SK-N-DZ (cell line): ENCODE measurements around the gene RIC1.
A peak's percentile ranks its signal among the peaks of the same experiment; 100 is the strongest.
"Not testable (repeated sequence)": the region's sequence is repeated elsewhere in the genome, so short reads cannot be mapped to it uniquely, and the experiment has no call there.

Experiments
- DNase-seq: peaks from one replicate; pipeline ENCODE4 v3.0.0-alpha.2; 2015; ENCODE audit warnings: low spot score

RIC1 gene

DNA sequence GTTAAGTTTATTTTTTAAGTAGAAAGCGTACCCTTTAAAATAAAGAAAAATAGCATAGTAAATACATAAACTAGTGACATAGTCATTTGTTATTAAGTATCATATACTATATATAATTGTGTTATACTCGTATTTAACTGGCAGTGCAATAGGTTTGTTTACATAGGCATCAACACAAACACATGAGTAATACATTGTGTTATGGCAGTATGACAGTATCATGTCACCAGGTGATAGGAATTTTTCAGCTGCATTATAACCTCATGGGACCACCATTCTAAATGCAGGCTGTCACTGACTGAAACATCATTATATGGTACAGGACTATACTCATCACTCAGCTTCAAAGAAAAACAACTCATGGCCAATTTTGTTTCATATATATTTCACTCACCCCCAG lies 8.4 kb upstream of the RIC1 start:
- no peak for DNase-seq

GRCh38 chr9:5621327-5621726 lies 7.6 kb upstream of the RIC1 start:
- no peak for DNase-seq

- no peak for DNase-seq
Observed at GRCh38 chr9:5622016-5622415, 6.9 kb upstream of the RIC1 start.

GRCh38 chr9:5624655-5625054 lies 4.3 kb upstream of the RIC1 start:
- no peak for DNase-seq

DNA sequence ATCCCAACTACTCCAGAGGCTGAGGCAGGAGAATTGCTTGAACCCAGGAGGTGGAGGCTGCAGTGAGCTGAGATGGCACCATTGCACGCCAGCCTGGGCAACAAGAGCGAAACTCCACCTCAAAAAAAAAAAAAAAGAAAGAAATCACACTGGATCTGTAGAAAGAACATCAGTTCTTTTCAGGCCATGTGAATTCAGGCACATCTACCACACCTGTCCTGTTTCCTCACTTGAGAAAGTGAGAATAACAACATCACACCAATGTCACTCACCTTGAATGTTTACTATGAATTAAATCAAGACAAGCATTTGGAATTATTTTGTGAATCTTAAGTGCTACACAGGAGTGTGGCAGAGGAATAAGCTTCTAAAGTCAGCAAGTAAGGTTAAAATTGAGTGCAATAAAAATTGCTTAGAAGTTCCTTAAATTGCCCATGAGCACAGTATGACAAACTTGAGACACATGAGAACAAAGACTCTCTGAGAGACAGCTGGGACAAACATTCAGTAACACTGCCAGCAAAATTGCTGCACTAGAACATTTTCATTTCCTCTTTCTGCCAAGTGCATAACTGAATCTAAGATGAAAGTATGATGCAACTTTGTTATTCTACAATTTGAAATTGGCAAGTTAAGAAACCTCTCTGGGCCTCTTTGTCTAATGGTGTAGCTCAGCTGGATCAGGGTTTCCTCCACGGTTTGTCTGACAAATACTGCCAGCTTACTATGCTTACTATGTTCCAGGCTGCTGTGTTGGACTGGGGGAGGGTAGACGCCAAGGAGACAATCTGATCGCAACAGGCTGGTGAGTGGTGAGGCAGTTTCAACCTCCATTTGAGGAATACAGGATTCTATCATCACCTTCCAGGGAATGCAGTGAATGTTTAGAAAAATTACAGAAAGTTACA lies 1.9 kb upstream of the RIC1 start:
- DNase-seq, result no peak

DNA sequence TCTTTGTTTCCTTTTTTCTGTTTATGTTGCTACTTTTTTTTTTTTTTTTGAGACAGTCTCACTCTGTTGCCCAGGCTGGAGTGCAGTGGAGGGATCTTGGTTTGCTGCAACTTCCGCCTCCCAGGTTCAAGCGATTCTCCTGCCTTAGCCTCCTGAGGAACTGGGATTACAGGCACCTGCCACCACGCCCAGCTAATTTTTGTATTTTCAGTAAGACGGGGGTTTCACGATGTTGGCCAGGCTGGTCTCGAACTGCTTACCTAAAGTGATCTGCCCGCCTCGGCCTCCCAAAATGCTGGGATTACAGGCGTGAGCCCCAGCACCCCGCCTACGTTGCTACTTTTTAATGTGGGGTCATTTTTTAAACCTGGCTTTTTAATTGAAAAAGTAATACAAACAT lies 1.2 kb upstream of the RIC1 start:
- not testable (repeated sequence) for DNase-seq

DNA sequence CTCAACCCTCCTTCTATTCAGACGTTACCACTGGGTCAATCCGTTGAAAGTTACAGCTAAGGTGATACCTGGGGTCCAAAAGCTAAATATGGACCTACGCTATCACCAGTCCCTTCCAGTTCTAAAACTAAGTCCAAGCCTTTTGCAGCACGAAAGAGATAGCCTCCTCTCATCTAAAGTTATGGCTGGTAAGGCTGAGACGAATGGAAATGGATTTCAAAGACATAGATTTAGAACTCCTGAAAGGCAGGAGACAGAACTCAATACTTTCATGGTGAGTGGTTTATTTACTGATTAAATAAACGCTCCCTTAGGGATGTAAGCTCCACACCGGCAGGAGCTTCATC lies 751 bp upstream of the RIC1 start:
- peak; percentile 0 for DNase-seq

DNA sequence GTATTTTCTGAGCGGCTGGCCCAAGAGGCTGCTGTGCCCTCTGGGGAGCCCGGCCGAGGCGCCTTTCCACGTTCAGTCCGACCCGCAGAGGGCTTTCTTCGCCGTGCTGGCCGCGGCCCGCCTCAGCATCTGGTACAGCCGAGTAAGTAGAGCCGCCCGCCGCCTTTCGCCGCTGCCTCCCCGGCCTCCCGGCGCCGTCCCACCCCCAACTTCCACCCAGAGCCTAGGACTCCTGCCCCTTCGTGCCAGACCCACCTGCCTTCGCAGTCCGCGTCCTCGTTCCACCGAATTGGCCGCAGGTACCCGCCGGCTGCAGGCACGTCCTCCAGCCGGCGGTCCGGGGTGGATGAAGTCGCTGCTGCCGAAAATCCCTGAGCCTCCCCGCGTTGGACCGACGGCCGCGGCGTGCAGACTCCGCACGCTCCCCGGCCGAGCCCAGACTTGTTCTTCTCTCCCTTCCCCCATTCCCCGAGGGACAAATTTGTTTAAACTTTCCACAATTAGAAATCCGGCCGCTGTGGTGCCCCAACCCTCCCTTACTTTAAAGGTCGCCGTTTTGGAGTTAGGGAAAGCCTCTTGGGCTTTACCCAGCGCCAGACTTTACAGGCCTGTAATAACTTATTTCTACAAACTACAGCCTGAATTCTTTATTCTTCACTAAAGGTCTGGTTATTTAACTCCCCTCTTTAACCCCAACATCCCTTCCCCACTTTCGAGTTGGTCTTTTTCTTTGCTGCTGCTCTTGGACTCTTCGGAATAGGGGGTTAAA lies 589 bp downstream of the RIC1 start:
- peak; percentile 6 for DNase-seq

- peak; percentile 0 for DNase-seq
Observed at GRCh38 chr9:5630081-5630507, 1.2 kb downstream of the RIC1 start.

GRCh38 chr9:5631026-5631425 lies 2.1 kb downstream of the RIC1 start:
- DNase-seq, result no peak

- DNase-seq, result no peak
Observed at GRCh38 chr9:5632540-5632939, 3.6 kb downstream of the RIC1 start.

DNA sequence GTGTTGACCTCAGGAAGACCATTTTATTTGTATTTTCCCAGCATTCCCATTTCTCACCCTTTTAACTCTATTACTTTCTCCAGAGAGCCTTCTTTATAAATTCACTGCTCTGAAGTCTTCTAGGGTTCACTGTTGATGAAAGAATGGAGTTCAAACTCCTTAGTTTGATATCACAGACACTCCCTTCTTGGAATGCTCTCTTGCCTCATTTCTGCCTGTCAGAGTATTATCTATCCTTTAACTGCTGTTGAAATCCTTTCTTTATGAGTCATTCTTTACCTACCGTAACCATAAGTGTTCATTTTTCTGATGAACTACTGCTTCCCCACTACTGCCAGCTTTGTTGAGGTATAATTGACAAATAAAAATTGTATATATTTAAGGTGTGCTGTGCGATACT lies 4.3 kb downstream of the RIC1 start:
- DNase-seq, result no peak

GRCh38 chr9:5635390-5635789 lies 6.5 kb downstream of the RIC1 start:
- no peak for DNase-seq

GRCh38 chr9:5639816-5640215 lies 10.9 kb downstream of the RIC1 start:
- no peak for DNase-seq

GRCh38 chr9:5642170-5642569 lies 13.3 kb downstream of the RIC1 start:
- DNase-seq, result no peak

DNA sequence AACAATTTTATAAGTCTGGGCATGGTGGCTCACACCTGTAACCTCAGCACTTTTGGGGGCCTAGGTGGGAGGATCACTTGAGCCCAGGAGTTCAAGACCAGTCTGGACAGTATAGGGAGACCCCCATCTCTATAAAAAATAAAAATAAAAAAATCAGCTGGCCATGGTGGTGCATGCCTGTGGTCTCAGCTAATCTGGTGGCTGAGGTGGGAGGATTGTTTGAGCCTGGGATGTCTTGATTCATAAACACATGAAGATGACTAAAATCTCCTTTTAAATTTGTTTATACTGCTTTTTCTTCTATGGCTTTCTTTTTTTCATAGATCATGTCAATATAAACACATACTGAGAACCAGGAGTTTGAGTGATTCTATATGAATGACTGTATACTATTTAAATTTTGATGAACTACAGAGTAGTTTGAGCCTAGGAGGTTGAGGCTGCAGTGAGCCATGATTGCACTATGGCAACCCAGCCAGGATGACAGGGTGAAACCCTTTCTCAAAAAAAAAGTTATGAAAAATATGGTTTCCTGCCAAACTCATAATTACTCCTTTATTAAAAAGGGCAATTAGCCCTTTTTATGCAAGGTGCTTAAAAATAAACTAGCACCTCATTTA lies 14.2 kb downstream of the RIC1 start:
- no peak for DNase-seq

- DNase-seq, result no peak
Observed at GRCh38 chr9:5644501-5644900, 15.6 kb downstream of the RIC1 start.

DNA sequence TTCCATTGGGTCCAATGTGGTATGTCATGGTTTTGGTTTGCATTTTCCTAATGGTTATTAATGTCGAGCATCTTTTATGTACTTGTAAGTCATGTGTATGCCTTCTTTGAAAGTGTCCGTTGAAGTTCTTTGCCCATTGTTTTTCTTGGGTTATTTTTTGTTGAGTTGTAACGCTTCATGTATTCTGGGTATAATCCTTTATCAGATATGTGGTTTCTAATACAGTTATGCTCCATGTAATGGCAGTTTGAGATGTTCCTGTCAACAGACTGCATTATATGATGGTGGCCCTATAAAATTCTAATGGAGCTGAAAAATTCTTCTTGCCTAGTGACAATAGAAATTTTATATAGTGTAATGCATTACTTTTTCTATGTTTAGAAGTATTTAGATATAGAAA lies 17.2 kb downstream of the RIC1 start:
- no peak for DNase-seq

DNA sequence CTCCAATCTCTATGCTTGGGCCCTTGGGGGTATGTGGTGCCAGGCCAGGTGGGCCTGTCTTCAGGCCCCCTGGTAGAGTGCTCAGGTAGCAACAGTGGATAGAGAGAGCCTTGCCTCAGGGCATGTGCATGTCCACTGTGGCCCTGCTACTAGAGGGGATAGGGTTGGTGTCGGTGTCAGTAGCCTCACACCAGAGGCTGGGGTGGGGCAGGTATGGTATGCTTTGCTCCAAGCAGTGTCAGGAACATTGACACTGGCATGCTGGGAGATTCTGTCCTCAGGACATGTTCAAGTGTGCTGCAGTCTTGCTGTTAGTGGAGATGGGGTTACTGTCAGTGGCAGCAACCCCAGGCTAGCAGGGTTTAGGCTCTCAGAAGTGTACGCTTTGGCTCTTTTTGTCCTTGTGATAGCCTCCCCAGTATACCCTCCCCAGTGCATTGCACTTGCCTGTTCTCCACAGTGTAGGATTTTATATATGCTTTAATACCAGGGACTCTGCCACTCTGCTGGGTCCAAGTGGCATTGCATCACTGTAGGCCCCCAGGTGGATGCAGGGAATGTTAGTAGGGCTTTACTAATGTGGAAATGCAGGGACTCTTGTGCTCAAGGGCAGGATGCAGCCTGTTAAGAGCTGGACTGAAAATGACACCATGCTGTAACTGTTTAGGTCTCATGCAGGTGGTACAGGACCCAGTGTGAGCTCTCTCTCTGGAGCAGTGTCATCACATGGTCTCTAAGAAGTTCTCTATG lies 21.6 kb downstream of the RIC1 start:
- no peak for DNase-seq

- no peak for DNase-seq
Observed at GRCh38 chr9:5651246-5651645, 22.3 kb downstream of the RIC1 start.

DNA sequence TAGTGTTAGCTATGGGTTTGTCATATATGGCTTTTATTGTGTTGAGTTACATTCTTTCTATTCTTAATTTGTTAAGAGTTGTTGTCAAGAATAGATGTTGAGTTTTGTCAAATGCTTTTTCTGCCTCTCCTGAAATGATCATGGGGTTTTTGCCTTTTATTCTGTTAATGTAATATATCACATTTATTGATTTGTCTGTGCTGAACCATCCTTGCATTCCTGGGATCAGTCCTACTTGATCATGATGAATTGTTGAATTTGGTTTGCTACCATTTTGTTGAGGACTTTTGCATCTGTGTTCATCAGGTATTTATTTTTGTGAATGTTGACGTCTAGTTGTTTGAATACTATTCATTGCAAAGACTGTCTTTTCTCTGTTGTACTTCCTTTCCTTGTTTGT lies 23.9 kb downstream of the RIC1 start:
- DNase-seq, result no peak

GRCh38 chr9:5662804-5663203 lies 33.9 kb downstream of the RIC1 start:
- not testable (repeated sequence) for DNase-seq
